HEK293T (cell line): ENCODE results near the gene GPBAR1.

Source experiments
- CTCF ChIA-PET: fragments of 350-600 bp; formaldehyde crosslinking; extraction: SDS; loops from one replicate; lab custom pipeline; 2021; ENCODE audit warnings: antibody characterized with exemption, inconsistent platforms; lab: Yijun Ruan, JAX
- POLR2A ChIA-PET: fragments of 350-600 bp; formaldehyde crosslinking; extraction: SDS; loops from one replicate; lab custom pipeline; 2020; ENCODE audit warnings: antibody characterized with exemption, inconsistent platforms; lab: Yijun Ruan, JAX
- DNase-seq: peaks from one replicate; pipeline ENCODE4 v3.0.0; 2012; ENCODE audit warnings: mixed read lengths; ENCODE audit errors: extremely low spot score
- ARNT ChIP-seq: fragments of 450-650 bp; IDR thresholded peaks from 2 replicates; pipeline ENCODE4 v1.6.1; 2017; ENCODE audit warnings: mild to moderate bottlenecking
- BHLHE40 ChIP-seq: fragments of 450-650 bp; IDR thresholded peaks from 2 replicates; pipeline ENCODE4 v1.6.1; 2016; ENCODE audit warnings: mild to moderate bottlenecking, moderate library complexity, borderline replicate concordance
- CTBP1 ChIP-seq: fragments of 450-650 bp; IDR thresholded peaks from 2 replicates; pipeline ENCODE4 v1.6.1; 2016; ENCODE audit warnings: borderline replicate concordance
- ELF4 ChIP-seq: fragments of 450-650 bp; IDR thresholded peaks from 2 replicates; pipeline ENCODE4 v1.6.1; 2017; ENCODE audit warnings: antibody characterized with exemption
- FOXA1 ChIP-seq: fragments of 450-650 bp; IDR thresholded peaks from 2 replicates; pipeline ENCODE4 v1.6.1; 2016; ENCODE audit warnings: mild to moderate bottlenecking
- FOXK2 ChIP-seq: fragments of 450-650 bp; IDR thresholded peaks from 2 replicates; pipeline ENCODE4 v1.6.1; 2016; ENCODE audit warnings: mild to moderate bottlenecking
- FOXM1 ChIP-seq: fragments of 450-650 bp; IDR thresholded peaks from 2 replicates; pipeline ENCODE4 v1.6.1; 2017; ENCODE audit warnings: mild to moderate bottlenecking, borderline replicate concordance
- HDGF ChIP-seq: fragments of 450-650 bp; IDR thresholded peaks from 2 replicates; pipeline ENCODE4 v1.6.1; 2017; ENCODE audit warnings: antibody characterized with exemption, borderline replicate concordance
- L3MBTL2 ChIP-seq: fragments of 450-650 bp; conservative IDR thresholded peaks from 2 replicates; pipeline ENCODE4 v1.6.1; 2016; ENCODE audit warnings: mild to moderate bottlenecking
- LEF1 ChIP-seq: fragments of 450-650 bp; IDR thresholded peaks from 2 replicates; pipeline ENCODE4 v1.6.1; 2017; ENCODE audit warnings: mild to moderate bottlenecking, borderline replicate concordance
- NFRKB ChIP-seq: fragments of 450-650 bp; IDR thresholded peaks from 2 replicates; pipeline ENCODE4 v1.6.1; 2016; ENCODE audit warnings: mild to moderate bottlenecking, moderate library complexity
- SP1 ChIP-seq: fragments of 450-650 bp; IDR thresholded peaks from 2 replicates; pipeline ENCODE4 v1.6.1; 2017
- SUZ12 ChIP-seq: fragments of 450-650 bp; IDR thresholded peaks from 2 replicates; pipeline ENCODE4 v1.6.1; 2016; ENCODE audit warnings: mild to moderate bottlenecking
- TARDBP ChIP-seq: fragments of 450-650 bp; IDR thresholded peaks from 2 replicates; pipeline ENCODE4 v1.6.1; 2016
- ZNF384 ChIP-seq: fragments of 450-650 bp; IDR thresholded peaks from 2 replicates; pipeline ENCODE4 v1.6.1; 2016
- TF ChIP-seq, protein P1 (sequence below): fragments of 450-650 bp; IDR thresholded peaks from 2 replicates; pipeline ENCODE4 v1.6.1; 2016

Gene GPBAR1

DNA sequence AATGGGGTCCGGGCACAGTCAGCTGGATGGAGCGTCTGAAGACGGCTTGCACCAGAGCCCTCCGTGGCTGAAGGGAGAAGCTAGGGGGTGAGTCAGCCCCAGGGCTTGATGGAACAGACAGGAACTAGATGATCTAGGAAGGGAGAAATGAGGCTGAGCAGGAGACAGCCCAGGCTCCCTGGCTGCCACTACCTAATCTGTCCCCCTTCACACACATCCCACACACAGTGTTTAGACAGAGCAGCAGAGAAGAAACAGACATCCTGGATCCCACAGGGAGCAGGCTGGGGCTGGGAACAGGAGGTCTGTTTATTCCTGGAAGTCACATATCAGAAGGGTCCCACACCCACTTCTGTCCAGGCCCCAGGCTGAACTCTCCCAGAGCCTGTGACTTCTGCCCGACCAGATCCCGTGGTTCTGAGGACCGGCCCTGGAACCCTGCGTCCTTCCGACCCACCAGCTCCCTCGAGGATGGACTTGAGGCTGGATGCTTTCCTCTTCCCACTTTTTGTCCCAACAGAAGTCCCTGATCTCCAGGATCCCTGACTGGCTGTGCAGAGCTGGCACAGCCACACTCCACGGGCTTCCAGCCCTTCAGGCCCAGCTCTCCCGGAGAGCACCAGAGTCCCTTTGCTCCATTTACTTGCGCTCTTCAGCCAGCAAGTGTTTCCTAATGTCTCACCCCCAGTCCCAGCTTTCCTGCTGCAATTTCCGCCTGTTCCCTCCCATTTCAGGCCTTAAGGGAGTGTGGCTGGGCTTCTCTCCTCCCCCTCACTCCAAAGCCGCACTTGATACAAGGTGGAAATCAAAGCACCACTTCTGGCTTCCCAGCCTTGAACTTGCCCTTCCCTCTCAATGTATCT is 1.5 kb upstream of the GPBAR1 start:
- TF ChIP-seq, protein P1, sequence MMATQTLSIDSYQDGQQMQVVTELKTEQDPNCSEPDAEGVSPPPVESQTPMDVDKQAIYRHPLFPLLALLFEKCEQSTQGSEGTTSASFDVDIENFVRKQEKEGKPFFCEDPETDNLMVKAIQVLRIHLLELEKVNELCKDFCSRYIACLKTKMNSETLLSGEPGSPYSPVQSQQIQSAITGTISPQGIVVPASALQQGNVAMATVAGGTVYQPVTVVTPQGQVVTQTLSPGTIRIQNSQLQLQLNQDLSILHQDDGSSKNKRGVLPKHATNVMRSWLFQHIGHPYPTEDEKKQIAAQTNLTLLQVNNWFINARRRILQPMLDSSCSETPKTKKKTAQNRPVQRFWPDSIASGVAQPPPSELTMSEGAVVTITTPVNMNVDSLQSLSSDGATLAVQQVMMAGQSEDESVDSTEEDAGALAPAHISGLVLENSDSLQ, result no peak
- TF ChIP-seq NFRKB (no peak), FOXK2 (no peak), SP1 (no peak), HDGF (no peak), L3MBTL2 (no peak), ZNF384 (no peak), TARDBP (no peak), CTBP1 (no peak), BHLHE40 (no peak)
- ChIA-PET CTCF (no interaction called here), POLR2A (interaction anchor here (1.0 kb wide), 1 partner anchor 11 kb away, joined by 6 read pairs; the partner anchor contains the start of genes AAMP and PNKD)
- no peak for DNase-seq

DNA sequence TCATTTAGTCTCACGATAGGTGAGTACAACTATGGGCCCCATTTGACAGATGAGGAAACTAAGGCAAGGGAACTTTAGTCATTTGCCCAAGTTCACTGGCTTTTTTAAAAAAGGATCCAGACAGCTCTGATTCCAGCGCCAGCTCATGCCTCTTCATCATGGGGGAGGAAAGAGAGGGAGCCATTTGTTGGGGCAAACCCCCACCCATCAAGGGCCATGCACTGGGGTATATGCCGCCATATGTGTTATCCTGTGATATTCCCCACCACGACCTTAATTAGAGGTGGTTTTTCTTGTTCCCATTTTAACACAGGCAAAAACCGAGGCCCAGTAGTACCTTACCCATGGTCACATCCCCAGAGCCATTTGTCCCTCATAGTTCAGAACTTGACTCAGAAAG is 649 bp upstream of the GPBAR1 start:
- POLR2A ChIA-PET, result interaction anchor here (1.0 kb wide), 1 partner anchor 10 kb away, joined by 4 read pairs; the partner anchor contains the start of genes AAMP and PNKD
- TF ChIP-seq BHLHE40, result no peak
- no peak for TF ChIP-seq L3MBTL2
- no peak for TF ChIP-seq CTBP1
- TF ChIP-seq LEF1, result no peak
- no peak for TF ChIP-seq NFRKB
- TF ChIP-seq HDGF, result no peak
- TF ChIP-seq, protein P1, result no peak
- TF ChIP-seq SUZ12, result no peak
- no peak for TF ChIP-seq ZNF384
- TF ChIP-seq SP1, result no peak
- TF ChIP-seq TARDBP, result no peak
- TF ChIP-seq FOXA1, result no peak
- TF ChIP-seq ARNT, result no peak
- TF ChIP-seq ELF4, result no peak
- DNase-seq, result no peak
- CTCF ChIA-PET, result no interaction called here

DNA sequence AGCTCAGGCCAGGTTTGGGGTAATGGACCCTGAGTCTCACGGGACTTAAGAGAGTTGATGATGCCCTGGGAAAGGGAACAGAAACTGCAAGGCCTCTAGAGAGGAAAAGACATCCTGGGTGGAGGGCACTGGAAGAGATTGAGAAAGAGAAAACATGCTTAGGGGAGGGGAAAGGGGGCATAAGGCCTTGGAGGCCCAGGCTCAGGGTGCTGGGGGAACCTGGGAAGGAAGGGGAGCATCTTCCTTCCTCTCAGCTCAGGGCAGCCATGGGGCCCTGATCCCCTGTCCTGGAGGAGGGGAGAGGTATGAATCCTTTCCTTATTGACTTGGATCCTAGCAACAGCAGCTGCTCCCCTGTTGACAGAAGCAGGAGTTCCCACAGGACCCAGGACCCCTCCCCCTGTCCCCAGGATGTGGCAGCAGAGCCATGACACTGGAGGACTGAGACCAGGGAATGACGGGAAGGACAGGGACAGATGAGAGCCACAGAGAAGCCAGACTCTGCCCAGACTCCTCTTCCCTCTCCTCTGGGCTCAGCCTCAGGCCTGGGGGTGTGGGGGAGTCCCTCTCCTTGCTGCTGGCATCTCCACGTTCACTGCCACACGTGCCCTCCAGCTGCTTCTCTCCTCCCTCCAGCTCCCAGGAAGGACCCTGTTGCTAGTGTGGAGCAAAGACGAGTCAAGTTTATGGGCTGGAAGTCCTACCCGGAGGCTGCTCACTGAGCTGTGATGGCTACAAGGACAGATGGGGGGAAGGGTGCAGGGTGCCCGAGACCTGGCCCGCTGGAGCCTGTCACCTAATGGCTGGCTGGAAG is 815 bp downstream of the GPBAR1 start:
- DNase-seq, result no peak
- TF ChIP-seq HDGF, result no peak
- no peak for TF ChIP-seq TARDBP
- no peak for TF ChIP-seq ELF4
- TF ChIP-seq, protein P1, result no peak
- no peak for TF ChIP-seq FOXA1
- no peak for TF ChIP-seq NFRKB
- no peak for TF ChIP-seq ARNT
- no peak for TF ChIP-seq FOXM1
- no peak for TF ChIP-seq ZNF384
- TF ChIP-seq SP1, result no peak
- TF ChIP-seq SUZ12, result no peak
- TF ChIP-seq L3MBTL2, result no peak
- no peak for TF ChIP-seq LEF1
- no peak for TF ChIP-seq BHLHE40
- no peak for TF ChIP-seq CTBP1
- ChIA-PET CTCF (no interaction called here), POLR2A (no interaction called here)

DNA sequence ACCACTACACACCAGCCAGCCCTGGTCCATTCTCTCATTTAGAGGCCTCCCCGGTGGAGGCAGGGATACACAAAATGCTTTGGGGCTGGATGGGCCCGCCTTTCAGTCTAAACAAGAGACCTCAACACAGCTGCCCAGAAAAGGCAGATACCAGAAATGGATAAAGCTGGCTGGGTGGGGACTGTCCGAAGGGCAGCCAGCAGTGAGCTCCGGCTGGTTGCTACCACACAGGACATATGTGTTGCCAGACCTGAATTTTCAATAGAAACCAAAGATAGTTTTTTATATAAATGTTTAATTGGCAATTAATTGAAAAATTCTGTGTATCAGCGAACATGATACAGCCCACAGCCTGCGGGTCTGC is 1.4 kb downstream of the GPBAR1 start:
- DNase-seq, result no peak
- ChIA-PET POLR2A (no interaction called here), CTCF (no interaction called here)
- TF ChIP-seq ARNT (no peak), FOXA1 (no peak), ELF4 (no peak), NFRKB (no peak), FOXM1 (no peak), BHLHE40 (no peak), L3MBTL2 (no peak), CTBP1 (no peak), HDGF (no peak), FOXK2 (no peak), SP1 (no peak)

DNA sequence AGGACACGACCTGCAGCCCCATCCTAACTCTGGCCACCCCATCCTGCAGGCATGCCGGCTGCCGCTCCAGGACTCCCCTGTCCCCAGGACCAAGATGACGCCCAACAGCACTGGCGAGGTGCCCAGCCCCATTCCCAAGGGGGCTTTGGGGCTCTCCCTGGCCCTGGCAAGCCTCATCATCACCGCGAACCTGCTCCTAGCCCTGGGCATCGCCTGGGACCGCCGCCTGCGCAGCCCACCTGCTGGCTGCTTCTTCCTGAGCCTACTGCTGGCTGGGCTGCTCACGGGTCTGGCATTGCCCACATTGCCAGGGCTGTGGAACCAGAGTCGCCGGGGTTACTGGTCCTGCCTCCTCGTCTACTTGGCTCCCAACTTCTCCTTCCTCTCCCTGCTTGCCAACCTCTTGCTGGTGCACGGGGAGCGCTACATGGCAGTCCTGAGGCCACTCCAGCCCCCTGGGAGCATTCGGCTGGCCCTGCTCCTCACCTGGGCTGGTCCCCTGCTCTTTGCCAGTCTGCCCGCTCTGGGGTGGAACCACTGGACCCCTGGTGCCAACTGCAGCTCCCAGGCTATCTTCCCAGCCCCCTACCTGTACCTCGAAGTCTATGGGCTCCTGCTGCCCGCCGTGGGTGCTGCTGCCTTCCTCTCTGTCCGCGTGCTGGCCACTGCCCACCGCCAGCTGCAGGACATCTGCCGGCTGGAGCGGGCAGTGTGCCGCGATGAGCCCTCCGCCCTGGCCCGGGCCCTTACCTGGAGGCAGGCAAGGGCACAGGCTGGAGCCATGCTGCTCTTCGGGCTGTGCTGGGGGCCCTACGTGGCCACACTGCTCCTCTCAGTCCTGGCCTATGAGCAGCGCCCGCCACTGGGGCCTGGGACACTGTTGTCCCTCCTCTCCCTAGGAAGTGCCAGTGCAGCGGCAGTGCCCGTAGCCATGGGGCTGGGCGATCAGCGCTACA is 2.1 kb downstream of the GPBAR1 start:
- ChIA-PET POLR2A (no interaction called here), CTCF (no interaction called here)
- DNase-seq, result no peak
- no peak for TF ChIP-seq CTBP1
- TF ChIP-seq FOXA1, result no peak
- TF ChIP-seq BHLHE40, result no peak
- TF ChIP-seq TARDBP, result no peak
- TF ChIP-seq ELF4, result no peak
- no peak for TF ChIP-seq SUZ12
